PC-3 (cell line): ENCODE results near the gene IFT122. TPM values are rescaled to one million over a fixed set of nuclear protein-coding genes. Genes with fewer than 3 reads are reported as not detected.

ENCODE experiments used
- ATAC-seq: fragments of 200-7000 bp; cut with Tn5 transposase; 2 replicates; pipeline ENCODE4 v1.9.1; 2020; ENCODE audit warnings: mild to moderate bottlenecking, moderate library complexity
- BruUV-seq: library from RNA; stranded (reverse); fragments of 400-500 nt; replicated peaks from 2 replicates; lab custom pipeline; 2021; lab: Mats Ljungman, UMichigan
- CTCF ChIA-PET: fragments of 300-600 bp; sonication (Branson Sonifier 250); formaldehyde crosslinking; loops from one replicate; lab custom pipeline; 2022; ENCODE audit warnings: antibody characterized with exemption; lab: Charles Lee
- POLR2A ChIA-PET: fragments of 300-600 bp; sonication (Branson Sonifier 250); formaldehyde crosslinking; loops from one replicate; lab custom pipeline; 2022; ENCODE audit warnings: antibody characterized with exemption; ENCODE audit not compliant: unreplicated experiment; lab: Charles Lee
- DNase-seq: peaks from one replicate; pipeline ENCODE4 v3.0.0-alpha.2; 2015
- H2AFZ ChIP-seq: fragments of 300-600 bp; sonication (generic); 2 replicates; pipeline ENCODE4 v1.6.0; 2016; ENCODE audit warnings: antibody characterized with exemption, low read length
- H3F3A ChIP-seq: fragments of 300-600 bp; sonication (generic); one replicate; pipeline ENCODE4 v1.6.0; 2017; ENCODE audit warnings: antibody characterized with exemption, low read length, control low read depth, mild to moderate bottlenecking; ENCODE audit not compliant: unreplicated experiment
- H3K27ac ChIP-seq: fragments of 300-600 bp; sonication (generic); 2 replicates; pipeline ENCODE4 v1.5.1; 2016; ENCODE audit warnings: mild to moderate bottlenecking, low read length
- H3K27me3 ChIP-seq: fragments of 300-600 bp; sonication (generic); 2 replicates; pipeline ENCODE4 v1.6.1; 2016; ENCODE audit warnings: low read length, mixed read lengths
- H3K36me3 ChIP-seq: fragments of 300-600 bp; sonication (generic); 2 replicates; pipeline ENCODE4 v1.6.1; 2016; ENCODE audit warnings: low read depth, mixed run types, low read length, mixed read lengths
- H3K4me1 ChIP-seq: fragments of 300-600 bp; sonication (generic); 2 replicates; pipeline ENCODE4 v1.5.1; 2016; ENCODE audit warnings: low read length; ENCODE audit not compliant: insufficient read depth
- H3K4me2 ChIP-seq: fragments of 300-600 bp; sonication (generic); 2 replicates; pipeline ENCODE4 v1.6.0; 2016; ENCODE audit warnings: low read length
- H3K4me3 ChIP-seq: fragments of 300-600 bp; sonication (generic); 2 replicates; pipeline ENCODE4 v1.5.1; 2016; ENCODE audit warnings: mild to moderate bottlenecking, low read length, mixed read lengths
- H3K79me2 ChIP-seq: fragments of 300-600 bp; sonication (generic); 2 replicates; pipeline ENCODE4 v1.6.1; 2017; ENCODE audit warnings: low read length, mixed read lengths
- H3K9ac ChIP-seq: fragments of 300-600 bp; sonication (generic); 2 replicates; pipeline ENCODE4 v1.6.0; 2016; ENCODE audit warnings: mild to moderate bottlenecking, low read length
- H3K9me2 ChIP-seq: fragments of 300-600 bp; sonication (generic); replicated peaks from 2 replicates; pipeline ENCODE4 v1.6.1; 2016; ENCODE audit warnings: mixed run types, low read length, mixed read lengths
- H3K9me3 ChIP-seq: fragments of 300-600 bp; sonication (generic); 2 replicates; pipeline ENCODE4 v1.6.1; 2016; ENCODE audit warnings: low read length, mixed read lengths
- H4K20me1 ChIP-seq: fragments of 300-600 bp; sonication (generic); 2 replicates; pipeline ENCODE4 v1.6.1; 2016; ENCODE audit warnings: low read length, mixed read lengths
- CTCF ChIP-seq: fragments of 300-600 bp; sonication (generic); conservative IDR thresholded peaks from 2 replicates; pipeline ENCODE4 v1.5.1; 2017; ENCODE audit warnings: antibody characterized with exemption, low read depth, mild to moderate bottlenecking, low read length
- EZH2 ChIP-seq: fragments of 300-600 bp; sonication (generic); IDR thresholded peaks from one replicate; pipeline ENCODE4 v1.6.1; 2017; ENCODE audit warnings: antibody characterized with exemption, mild to moderate bottlenecking, low read length; ENCODE audit not compliant: unreplicated experiment
- EZH2phosphoT487 ChIP-seq: fragments of 300-600 bp; sonication (generic); IDR thresholded peaks from 2 replicates; pipeline ENCODE4 v1.6.1; 2018; ENCODE audit warnings: mild to moderate bottlenecking, antibody characterized with exemption, low read length, borderline replicate concordance
- intact Hi-C: fragments of 100-400 bp; cut with micrococcal nuclease; formaldehyde crosslinking; loops from 2 replicates; pipeline ENCODE4 v1.9.0; 2023
- total RNA-seq: library from RNA; depleted of rRNA; stranded (reverse); fragments of >200 nt; gene quantifications from 2 replicates; pipeline ENCODE4 v1.2.3, GENCODE V29; 2014

The IFT122 gene
- total RNA-seq, 1 experiment from 2014 or later = 10.2 TPM

GRCh38 chr3:129556890-129557547, 117.0 kb downstream of the IFT122 start:
- Histone ChIP-seq H3K9ac (no peak overlapping the region), H3K79me2 (no peaks in the 10 kb centered on the region), H3K4me1 (no peaks in the 10 kb centered on the region), H3K4me3 (no peak overlapping the region), H3K4me2 (no peak overlapping the region), H3F3A (no peaks in the 10 kb centered on the region), H3K27ac (no peak overlapping the region), H3K36me3 (no peaks in the 10 kb centered on the region), H4K20me1 (no peaks in the 10 kb centered on the region), H2AFZ (no peak overlapping the region), H3K27me3 (no peaks in the 10 kb centered on the region), H3K9me2 (no peaks in the 10 kb centered on the region), H3K9me3 (no peaks in the 10 kb centered on the region)
- ChIA-PET CTCF (no interaction called here), POLR2A (no interaction called here)
- intact Hi-C loops = no loop called here
- no peak for ATAC-seq
- BruUV-seq = no TSS peak
- no peak for DNase-seq
- TF ChIP-seq CTCF = no peak

- Histone ChIP-seq H3K27ac (no peak overlapping the region), H3K4me2 (no peak overlapping the region), H3K4me1 (no peaks in the 10 kb centered on the region), H3K79me2 (no peaks in the 10 kb centered on the region), H4K20me1 (no peaks in the 10 kb centered on the region), H3F3A (no peaks in the 10 kb centered on the region), H3K9me3 (no peaks in the 10 kb centered on the region), H3K27me3 (no peaks in the 10 kb centered on the region), H3K9ac (no peak overlapping the region), H3K36me3 (no peaks in the 10 kb centered on the region), H2AFZ (no peak overlapping the region), H3K4me3 (no peak overlapping the region), H3K9me2 (no peaks in the 10 kb centered on the region)
- intact Hi-C loops = no loop called here
- ATAC-seq (no peak), DNase-seq (no peak)
- TF ChIP-seq EZH2 = no peak
- no peak for TF ChIP-seq CTCF
- TF ChIP-seq EZH2phosphoT487 = no peak
- POLR2A ChIA-PET = no interaction called here
- CTCF ChIA-PET = no interaction called here
- no TSS peak for BruUV-seq
These were observed 117.5 kb downstream of the IFT122 start for GRCh38 chr3:129557548-129557894.

- TF ChIP-seq EZH2 (no peak), EZH2phosphoT487 (no peak), CTCF (no peak)
- Histone ChIP-seq H3K79me2 (no peaks in the 10 kb centered on the region), H3K36me3 (no peaks in the 10 kb centered on the region), H3K4me3 (no peak overlapping the region), H4K20me1 (no peaks in the 10 kb centered on the region), H3F3A (no peaks in the 10 kb centered on the region), H3K4me1 (no peaks in the 10 kb centered on the region), H3K9me3 (no peaks in the 10 kb centered on the region), H3K27ac (no peak overlapping the region), H3K9ac (no peak overlapping the region), H3K4me2 (no peak overlapping the region), H3K27me3 (no peaks in the 10 kb centered on the region), H3K9me2 (no peaks in the 10 kb centered on the region), H2AFZ (no peak overlapping the region)
- ATAC-seq = no peak
- intact Hi-C loops = no loop called here
- BruUV-seq = no TSS peak
- CTCF ChIA-PET = no interaction called here
- POLR2A ChIA-PET = no interaction called here
- no peak for DNase-seq
These were observed 118.2 kb downstream of the IFT122 start for GRCh38 chr3:129558081-129558771.
